HG03565 (cell line): ENCODE data around the gene SPDL1.
"Not testable (repeated sequence)": the region's sequence is repeated elsewhere in the genome, so short reads cannot be mapped to it uniquely, and the experiment has no call there.

Experiments
- ATAC-seq: cut with Tn5 transposase; IDR thresholded peaks from one replicate; pipeline ENCODE4 v1.9.1; 2021; ENCODE audit warnings: mild to moderate bottlenecking, moderate library complexity; ENCODE audit not compliant: unreplicated experiment

Gene SPDL1

GRCh38 chr5:169571355-169571754 is 12.2 kb upstream of the SPDL1 start:
- no peak for ATAC-seq

DNA sequence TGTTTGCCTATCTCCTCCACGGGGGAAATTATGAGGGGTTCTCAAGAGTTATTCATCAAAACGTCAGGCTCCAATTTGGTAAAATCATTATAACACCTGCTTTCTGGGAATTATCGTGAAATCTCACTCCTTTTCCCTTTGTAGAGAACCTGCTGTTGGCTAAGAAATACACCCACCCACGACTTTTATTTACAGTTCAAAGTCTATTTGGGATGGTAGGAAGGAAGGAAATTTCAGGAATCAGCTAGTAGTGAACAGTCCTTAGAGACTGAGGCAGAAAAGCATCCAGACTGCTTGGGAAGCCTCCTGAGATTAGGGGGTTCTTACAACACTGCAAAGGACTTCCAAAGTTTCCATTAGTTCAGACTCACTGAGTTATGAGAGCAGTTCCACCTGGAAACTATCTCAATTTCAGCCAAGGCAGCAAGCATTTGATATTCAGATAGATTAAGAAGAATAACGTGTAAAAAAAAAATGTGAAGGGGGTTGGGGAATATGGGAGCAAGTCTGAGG is 9.4 kb upstream of the SPDL1 start:
- ATAC-seq, result no peak

DNA sequence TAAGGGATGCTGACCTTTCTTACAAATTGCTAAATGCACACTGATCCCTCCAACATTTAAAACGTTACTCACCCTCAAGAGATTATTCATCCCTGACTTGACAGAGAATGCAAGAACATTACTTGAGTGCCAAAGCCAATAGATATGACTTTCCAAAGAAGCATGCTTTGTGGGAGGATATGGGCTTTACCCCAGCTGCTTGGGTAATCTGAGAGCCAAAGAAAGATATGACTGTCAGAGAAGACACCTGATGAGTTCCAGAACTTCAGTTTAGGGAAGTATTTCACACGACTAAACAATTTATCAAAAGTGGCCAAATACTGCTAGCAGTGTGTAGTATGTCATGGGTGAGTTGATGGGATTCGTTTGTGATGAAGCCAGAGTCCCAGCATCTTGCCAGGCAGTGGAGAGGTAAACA is 7.4 kb upstream of the SPDL1 start:
- no peak for ATAC-seq

- no peak for ATAC-seq
Measured at GRCh38 chr5:169577951-169578350, 5.6 kb upstream of the SPDL1 start.

GRCh38 chr5:169580964-169581363 is 2.6 kb upstream of the SPDL1 start:
- ATAC-seq, result no peak

DNA sequence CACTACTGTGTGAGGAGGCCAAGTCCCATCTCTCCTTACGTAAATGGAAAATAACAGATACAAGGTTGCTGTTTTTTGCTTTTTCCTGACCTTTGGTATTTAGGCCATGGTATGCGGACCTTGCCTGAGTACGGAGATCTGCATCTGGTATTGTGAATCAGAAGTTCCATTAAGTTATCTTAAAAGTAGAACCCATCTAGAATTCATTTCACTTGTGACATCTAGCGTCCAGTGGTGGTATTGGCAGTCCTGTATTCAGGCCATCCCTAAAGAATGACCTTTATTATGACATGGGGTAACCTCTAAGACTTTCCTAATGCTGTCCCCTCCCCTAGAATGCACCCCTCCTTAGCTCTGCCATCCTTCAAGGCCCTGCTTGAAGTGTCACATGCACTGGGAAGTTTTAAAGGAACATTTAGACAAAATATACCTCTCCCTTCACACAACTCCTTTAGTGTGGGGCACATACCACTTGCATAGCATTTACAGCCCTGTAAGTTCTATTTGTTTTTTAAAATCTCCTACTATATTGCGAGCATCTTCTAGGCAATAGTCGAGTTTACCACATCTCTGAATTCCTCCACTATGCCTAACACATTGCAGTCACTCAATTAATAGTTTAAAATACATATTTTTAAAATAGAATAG is 1.9 kb upstream of the SPDL1 start:
- peak; percentile 42 for ATAC-seq

- peak; percentile 26 for ATAC-seq
Measured at GRCh38 chr5:169583101-169583423, 511 bp upstream of the SPDL1 start.

DNA sequence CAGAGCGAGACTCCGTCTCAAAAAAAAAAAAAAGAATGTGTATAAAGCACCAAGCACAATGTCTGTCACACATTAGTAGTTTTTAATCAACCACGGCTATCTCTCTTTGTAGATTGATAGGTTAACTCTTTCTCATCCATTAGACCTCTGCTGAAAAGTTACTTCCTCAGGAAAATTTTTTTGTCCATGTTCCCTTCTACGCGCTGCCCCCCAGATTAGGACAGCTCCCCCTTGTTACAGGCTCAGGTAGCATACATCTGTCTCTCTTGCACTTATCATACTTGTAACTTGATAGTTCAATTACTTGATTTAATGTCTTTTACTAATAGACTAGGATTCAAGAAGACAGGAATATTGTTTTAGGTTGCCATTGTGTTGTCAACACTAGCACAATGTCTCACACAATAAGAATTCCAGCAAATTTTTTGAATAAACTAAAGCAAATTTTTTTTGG is 1.5 kb downstream of the SPDL1 start:
- ATAC-seq, result no peak

DNA sequence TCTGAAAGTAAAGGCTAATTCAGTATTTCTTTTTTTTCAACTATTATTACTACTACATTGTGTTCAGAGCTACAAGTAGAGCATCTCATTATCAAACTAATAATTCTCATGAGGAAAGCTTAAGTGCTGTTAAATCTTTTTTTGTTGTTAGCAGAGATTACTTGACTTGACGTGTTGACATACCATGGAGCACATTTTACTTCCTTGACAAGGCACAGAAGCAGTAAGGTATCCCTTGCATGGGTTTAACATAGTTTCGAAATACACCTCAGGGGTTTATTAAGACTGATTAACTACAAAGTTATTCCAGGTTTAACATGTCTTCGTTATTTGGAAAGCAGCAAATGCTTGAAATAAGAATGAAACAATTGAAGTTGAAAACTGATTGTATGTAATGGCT is 7.0 kb downstream of the SPDL1 start:
- no peak for ATAC-seq

- ATAC-seq, result no peak
Measured at GRCh38 chr5:169591636-169592035, 8.1 kb downstream of the SPDL1 start.

DNA sequence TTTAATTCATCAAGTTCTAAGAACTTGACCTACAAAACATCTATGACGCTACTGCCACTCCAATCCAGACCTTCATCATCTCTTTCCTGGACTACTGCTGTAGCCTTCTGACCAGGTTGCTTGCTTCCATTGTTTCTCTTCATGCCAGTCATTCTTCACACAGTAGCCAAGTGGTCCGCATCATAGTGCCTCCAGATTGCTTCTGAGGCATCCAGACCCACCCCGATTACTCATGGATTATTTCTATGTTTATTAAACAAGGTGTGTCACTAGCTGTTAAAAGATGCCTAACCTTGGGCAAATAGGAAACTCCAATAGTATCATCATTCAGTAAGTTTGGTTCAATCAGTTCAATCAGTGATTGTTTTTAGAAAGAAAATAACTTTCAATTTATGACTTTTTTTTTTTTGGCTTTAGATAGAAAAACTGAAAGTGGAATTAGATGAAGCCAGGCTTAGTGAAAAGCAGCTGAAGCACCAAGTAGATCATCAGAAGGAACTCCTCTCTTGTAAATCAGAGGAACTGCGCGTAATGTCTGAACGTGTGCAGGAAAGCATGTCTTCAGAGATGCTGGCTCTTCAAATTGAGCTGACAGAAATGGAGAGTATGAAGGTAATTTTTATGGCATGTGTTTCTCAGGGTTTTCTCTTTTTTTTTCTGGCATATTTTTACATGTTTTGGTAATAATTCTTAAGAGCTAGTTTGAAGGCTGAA is 9.5 kb downstream of the SPDL1 start:
- no peak for ATAC-seq

GRCh38 chr5:169595172-169595820 is 11.7 kb downstream of the SPDL1 start:
- no peak for ATAC-seq

DNA sequence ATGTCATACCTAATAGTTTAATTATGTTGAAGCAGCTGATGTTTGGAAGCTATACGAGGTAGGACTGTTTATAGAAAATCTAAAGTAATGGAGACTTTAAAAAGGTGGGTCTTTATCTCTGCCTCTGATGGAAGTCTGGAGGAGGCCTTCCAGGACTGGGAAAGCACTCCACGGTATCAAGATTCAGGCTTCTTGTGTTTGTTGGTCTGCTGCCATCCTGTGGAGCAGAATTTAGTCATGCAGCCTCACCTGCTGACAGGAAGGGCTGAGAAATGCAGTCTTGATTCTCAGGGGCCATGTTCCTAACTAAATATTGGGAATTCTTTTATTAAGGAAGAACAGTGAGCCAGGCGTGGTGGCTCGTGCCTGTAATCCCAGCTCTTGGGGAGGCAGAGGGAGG is 15.9 kb downstream of the SPDL1 start:
- ATAC-seq, result no peak

- no peak for ATAC-seq
Measured at GRCh38 chr5:169602535-169602934, 19.0 kb downstream of the SPDL1 start.

- ATAC-seq, result no peak
Measured at GRCh38 chr5:169606279-169606678, 22.7 kb downstream of the SPDL1 start.

DNA sequence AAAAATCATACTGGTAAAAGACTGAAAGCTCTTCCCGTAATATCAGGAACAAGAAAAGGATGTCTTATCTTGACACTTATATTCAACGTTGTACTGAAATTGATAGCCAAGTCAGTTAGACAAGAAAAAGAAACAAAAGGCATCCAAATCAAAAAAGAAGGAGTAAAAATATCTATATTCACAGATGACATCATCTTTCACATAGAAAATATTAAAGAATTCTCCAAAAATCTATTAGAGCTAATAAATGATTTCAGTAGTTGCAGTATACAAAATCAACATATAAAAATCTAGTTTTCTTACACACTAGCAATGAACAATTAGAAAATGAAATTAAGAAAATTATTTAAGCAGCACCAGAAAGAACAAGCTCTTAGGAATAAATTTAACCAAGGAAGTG is 24.3 kb downstream of the SPDL1 start:
- no peak for ATAC-seq

- ATAC-seq, result no peak
Measured at GRCh38 chr5:169609716-169610115, 26.1 kb downstream of the SPDL1 start.

- ATAC-seq, result no peak
Measured at GRCh38 chr5:169610606-169611005, 27.0 kb downstream of the SPDL1 start.

DNA sequence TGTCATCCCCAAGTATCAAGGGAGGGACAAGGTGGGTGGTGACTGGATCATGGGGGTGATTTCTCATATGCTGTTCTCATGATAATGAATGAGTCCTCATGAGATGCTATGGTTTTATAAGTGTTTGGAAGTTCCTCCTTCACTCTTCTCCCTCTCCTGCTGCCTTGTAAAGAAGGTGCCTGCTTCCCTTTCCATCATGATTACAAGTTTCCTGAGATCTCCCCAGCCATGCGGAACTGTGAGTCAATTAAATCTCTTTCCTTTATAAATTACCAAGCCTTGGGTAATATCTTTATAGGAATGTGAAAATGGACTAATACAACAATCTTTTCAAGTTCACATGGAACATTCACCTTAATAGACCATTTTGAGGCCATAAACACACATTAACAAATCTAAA is 32.0 kb downstream of the SPDL1 start:
- no peak for ATAC-seq

GRCh38 chr5:169624307-169624706 is 40.7 kb downstream of the SPDL1 start:
- ATAC-seq, result not testable (repeated sequence)

DNA sequence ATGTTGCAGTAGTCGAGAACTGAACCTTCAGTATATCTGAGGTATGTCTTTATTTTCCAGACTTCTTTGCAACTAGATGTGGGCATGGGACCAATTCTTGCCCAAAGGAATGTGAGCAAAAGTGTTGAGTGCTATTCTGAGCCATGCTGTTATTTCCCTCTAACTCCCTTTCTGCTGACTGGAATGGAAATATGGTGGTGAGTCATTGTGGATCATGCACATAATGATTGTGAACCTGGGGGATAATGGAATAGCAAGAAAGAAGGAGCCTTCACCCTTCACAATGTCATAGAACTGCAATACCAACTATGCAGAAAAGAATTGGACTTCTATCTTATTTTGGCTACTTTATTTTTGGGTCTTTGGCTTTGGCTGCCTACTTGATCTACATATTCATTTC is 43.2 kb downstream of the SPDL1 start:
- ATAC-seq, result no peak

DNA sequence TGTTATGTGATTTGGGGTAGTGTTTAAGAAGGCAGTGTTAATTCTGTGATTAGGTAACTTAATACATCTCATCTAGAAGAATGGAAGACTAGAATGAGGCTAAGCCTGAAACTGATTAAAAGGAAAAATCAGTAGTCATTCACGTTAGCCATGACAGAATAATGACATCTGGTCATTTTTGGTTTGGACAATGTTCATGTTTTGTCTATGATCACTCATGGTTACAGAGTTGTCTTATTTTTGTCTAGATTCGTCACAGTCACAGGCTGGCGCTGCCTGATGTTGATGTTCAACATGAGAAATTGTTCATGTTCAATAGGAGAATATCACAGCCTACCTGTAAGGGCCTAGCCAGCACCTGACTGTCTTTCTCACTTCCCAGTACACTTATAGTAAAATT is 44.0 kb downstream of the SPDL1 start:
- ATAC-seq, result no peak
